Activated naive CD8-positive, alpha-beta T cell treated with anti-CD3 and anti-CD28 coated beads, Interleukin-2, amount 50 U/mL, for 16 hours (primary cell): ENCODE measurements around the gene FN3KRP.

Experiments
- DNase-seq: peaks from one replicate; pipeline ENCODE4 v3.0.0-alpha.2; 2020; ENCODE audit warnings: low read depth, low spot score

FN3KRP gene

DNA sequence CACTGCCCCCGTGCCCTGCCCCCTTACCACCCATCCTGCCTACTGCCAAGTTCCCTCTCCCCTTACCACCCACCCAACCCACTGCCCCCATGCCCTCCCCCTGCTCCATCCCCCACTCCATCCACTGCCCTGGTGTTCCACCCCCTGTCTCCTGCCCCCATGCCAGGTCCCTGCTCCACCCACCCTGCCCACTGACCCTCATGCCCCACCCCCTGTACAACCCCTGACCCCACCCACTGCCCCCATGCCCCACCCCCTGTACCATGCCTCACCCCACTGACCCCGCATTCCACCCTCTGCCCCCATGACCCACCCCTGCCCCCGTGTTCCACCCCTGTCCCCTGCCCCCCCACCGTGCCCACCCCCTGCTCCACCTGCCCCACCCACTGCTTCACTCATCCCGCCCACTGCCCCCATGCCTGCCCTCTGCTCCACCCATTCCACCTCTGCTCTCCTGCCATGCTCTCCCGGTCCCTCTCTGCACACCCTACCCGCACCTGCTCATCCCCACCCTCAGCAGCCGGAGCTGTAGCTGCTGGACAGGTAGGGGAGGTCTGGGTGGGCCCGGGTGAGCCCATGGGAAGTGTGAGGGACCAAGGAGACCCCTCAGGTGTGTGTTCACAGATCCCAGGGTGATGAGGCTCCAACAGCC, 7.4 kb upstream of the FN3KRP start:
- DNase-seq, result no peak

DNA sequence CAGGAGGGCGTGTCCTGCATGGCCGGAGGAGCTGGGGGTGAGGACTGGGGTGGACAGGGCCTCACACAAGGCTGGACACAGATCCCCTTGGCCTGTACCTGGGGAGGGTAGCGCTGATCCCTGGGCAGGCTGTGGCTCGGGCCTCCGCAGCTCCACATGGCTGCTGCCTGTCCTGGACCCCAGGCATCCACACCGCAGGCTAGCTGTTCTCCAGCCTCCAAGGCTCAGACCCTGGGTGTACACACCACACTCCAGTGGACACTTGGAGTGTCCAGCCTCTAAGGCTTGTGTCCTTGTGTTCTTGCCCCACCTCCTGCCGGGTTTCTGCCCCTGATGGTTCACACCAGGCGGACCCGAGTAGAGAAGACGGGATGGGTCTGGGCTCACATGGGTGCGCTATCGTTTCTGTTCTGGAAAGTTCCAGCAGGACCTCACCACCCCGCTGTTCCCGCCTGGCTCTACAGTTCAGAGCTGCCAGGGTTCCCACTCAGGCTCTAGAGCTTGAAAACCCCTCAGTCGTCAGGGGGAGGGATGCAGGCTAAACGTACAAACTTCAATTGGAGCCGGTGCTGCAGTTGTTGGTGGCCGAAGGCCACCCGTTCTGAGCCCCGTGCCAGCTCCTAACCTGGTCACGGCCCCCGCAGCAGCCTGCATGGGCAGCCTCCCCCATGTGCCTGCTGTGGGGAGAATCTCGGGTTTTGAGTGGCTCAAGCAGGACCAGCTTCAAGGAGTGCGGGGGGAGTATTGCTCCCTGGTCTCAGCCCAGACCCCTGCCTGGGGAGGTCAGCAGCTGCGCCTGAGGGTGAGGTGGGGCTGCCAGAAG, 6.6 kb upstream of the FN3KRP start:
- no peak for DNase-seq

DNA sequence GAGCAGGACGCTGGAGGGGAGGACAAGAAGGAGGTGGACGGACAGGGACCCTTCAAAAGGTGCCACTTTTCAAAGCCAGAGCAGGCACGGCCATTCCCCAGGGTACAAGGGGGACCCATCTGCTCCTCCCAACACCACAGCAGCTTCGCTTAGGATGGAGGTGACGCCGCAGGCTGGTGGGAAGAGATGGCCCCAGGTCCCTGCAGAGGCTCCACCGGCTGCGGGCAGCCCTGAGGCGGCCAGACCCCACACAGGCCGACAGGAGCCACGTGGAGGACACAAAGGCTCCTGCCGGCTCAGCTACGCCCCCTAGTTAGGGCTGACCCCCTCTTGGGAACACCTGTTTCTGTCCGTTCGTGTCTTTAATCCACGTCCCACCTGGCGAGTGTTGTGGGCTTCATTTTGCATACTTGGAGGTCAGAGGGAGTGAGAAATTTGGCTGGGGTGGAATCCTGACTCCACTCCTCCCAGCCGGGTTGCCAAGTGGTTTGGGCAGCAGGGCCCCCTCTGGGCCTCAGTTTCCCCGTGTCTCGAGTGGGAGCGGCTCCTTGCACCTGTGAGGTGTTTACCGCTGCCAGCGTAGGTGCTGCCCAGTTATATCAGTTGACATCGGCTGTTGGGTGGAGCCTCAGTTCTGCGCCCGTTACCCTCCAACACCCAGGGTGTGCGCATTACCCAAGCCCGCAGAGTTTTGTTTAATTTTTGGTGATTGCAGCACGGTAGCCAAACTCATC, 5.8 kb upstream of the FN3KRP start:
- no peak for DNase-seq

DNA sequence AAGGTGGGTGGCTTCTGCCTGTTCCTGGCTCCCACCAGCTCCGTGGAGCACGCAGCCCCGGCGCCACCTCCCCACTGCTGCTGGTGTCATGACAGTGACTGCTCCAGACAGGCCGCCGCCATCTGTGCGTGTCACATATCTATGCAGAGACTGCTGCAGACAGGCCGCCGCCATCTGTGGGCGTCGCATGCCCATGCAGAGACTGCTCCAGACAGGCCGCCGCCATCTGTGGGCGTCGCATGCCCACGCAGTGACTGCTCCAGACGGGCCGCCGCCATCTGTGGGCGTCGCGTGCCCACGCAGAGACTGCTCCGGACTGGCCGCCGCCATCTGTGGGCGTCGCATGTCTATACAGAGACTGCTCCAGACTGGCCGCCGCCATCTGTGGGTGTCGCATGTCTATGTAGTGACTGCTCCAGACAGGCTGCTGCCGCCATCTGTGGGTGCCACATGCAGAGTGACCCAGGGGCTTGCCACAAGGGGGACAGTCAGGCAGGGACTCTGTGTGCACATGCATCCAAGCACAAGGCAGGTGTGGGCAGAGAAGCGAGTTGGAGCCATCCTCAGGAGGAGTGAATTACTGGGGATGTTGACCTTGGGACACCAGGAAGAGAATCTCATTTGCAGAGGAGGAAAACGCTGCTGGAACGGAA, 3.3 kb upstream of the FN3KRP start:
- no peak for DNase-seq

DNA sequence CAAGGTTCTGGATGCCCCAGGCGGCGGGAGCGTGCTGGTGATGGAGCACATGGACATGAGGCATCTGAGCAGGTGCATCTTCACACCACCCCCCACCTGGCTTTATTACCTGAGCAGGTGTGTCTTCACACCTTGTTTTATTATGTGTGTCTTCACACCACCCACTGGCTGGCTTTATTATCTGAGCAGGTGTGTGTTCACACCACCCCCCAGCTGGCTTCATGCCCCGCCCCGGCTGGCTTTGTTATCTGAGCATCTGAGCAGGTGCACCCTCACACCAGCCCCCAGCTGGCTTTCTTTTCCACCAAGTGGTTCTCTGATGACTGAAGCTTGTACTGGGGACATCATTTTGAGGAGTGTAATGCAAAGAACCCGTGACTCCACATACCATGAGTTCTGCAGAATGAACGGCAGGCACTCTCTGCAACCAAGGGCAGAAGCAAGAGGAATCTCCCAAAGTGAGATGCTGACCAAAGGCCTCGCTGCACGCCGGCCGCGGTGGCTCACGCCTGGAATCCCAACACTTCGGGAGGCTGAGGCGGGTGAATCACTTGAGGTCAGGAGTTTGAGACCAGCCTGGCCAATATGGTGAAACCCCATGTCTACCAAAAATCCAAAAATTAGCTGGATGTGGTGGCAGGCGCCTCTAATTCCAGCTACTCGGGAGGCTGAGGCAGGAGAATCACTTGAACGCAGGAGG, 2.6 kb downstream of the FN3KRP start:
- no peak for DNase-seq

DNA sequence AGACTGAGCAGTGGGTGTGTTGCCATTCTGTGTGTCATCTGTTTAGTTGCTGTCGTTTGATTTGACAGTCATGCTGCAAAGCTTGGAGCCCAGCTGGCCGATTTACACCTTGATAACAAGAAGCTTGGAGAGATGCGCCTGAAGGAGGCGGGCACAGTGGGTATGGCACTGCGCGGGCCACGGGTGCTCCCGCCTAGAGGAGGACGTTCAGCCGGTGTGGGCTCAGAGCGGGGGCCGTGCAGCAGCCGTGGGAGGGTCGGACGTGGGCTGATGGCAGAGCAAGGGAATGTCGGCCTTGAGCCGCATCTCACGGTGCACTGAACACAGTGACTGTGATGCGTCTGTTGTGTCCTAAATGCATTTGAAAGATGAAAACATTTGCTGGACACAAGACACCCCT, 3.7 kb downstream of the FN3KRP start:
- no peak for DNase-seq

DNA sequence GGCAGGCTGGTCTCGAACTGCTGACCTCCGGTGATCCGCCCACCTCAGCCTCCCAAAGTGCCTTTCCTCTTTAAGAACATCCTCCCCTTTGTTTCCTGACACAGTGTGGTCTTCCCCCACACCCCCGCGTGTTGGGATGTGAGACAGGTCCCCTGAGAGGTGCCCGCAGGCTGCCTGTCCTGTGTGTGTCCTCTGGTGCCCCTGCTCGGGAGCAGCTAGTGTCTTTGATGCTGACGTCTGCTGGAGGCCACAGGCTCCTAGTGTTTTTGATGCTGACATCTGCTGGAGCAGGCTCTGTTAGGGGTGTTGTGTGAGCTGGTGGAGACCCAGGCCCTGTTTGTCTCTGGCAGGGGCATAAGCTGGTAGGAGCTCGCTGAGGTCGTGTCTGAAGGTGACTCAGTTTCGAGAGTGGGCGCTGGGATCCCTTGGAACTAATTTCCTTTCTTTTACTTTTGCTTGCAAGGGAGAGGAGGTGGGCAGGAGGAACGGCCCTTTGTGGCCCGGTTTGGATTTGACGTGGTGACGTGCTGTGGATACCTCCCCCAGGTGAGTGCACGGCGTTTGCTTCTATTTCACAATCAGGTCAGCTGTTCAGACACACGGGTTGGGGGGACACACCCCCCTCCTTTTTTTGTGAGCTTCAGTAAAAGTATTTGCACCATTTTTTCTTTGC, 6.0 kb downstream of the FN3KRP start:
- no peak for DNase-seq

DNA sequence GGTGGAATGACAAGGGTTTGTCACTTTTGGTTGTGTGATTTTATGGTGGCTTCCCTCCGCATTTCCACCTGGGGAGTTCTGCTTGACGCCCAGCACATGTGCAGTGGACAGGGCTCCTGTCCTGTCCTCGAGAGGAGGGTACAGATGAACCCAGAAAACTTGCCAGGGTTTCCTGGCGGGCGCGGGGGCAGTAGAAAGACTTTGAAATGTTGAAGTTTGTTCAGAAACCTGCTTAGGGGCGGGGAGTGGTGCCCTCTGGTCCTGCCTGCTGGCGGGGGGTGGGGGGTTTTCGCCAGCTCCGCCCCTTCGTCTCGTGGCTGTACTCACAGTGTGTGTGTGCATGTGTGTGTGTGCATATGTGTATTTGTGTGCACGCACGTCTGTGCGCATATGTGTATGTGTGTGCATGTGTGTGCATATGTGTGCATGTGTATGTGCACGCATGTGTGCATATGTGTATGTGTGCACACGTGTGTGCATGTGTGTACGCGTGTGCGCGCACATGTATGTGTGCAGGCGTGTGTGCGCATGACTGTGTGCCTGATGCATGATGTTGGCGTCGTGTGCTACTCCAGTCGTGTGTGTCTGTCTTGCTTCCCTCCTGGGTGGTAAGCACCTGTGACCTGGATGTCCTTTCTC, 6.8 kb downstream of the FN3KRP start:
- DNase-seq, result no peak

DNA sequence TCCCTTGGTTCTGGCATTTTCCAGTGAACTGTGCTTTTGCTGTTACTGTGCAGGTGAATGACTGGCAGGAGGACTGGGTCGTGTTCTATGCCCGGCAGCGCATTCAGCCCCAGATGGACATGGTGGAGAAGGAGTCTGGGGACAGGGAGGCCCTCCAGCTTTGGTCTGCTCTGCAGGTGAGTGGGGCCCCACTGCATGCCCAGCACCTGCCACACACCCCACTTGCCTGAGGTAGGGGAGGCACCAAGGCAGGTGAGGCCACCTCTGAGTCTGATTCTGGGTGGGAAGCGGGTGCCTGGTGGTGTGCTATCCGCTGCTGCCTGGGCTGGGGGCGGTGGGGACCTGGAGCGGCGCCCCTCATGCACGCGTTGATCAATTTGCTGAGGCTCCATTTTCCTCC, 9.9 kb downstream of the FN3KRP start:
- DNase-seq, result no peak

DNA sequence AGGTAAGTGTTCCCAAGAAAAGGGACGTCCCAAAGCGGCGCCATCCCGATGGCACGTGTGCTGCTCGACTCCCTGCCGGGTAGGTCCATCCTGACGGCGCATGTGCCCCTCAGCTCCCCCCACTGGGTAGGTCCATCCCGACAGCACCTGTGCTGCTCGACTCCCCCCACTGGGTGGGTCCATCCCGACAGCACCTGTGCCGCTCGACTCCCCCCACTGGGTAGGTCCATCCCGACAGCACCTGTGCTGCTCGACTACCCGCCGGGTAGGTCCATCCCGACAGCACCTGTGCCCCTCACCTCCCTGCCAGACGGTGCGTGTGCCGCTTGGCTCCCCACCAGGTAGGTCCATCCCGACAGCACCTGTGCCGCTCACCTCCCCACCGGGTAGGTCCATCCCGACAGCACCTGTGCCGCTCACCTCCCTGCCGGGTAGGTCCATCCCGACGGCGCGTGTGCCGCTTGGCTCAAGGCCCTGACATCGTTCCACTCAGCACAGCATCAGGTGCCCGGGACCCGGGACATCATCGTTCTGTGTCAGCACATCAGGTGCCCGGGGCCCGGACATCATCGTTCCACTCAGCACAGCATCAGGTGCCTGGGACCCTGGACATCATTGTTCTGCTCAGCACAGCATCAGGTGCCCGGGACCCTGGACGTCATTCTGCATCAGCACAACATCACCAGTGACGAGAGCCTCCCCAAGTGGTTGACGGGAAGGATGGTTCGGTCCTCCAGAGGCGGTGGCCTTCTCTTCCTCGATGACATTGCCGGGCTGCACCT, 13.2 kb downstream of the FN3KRP start:
- no peak for DNase-seq

DNA sequence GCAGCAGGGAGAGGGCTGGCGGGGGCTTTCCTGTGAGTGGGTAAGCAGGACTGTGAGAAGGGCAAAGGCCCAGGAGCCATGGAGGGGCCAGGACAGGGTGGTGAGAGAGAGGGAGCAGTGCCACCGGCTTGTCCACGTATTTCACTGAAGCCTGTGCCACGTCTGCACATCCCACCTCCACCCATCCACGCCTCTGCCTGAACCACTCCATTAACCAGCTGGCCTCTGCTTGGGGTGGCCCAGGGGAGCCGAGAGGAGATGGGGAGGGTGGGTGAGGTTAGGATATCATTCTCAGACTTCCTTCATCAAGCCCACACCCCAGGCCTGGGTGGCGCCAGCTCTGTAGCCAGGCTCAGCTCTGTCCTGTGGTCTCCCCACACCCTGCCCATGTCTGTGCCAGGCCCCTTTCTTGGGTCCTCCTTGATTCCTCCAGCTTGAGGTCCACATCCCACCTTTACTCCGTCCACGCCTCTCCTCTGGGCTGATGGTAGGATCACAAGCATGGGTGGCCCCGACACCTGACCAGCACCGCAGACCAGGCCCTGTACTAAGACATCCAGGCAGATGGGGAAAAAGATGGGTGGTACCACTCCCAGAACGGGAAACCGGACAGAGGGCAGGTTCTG, 15.7 kb downstream of the FN3KRP start:
- DNase-seq, result no peak

DNA sequence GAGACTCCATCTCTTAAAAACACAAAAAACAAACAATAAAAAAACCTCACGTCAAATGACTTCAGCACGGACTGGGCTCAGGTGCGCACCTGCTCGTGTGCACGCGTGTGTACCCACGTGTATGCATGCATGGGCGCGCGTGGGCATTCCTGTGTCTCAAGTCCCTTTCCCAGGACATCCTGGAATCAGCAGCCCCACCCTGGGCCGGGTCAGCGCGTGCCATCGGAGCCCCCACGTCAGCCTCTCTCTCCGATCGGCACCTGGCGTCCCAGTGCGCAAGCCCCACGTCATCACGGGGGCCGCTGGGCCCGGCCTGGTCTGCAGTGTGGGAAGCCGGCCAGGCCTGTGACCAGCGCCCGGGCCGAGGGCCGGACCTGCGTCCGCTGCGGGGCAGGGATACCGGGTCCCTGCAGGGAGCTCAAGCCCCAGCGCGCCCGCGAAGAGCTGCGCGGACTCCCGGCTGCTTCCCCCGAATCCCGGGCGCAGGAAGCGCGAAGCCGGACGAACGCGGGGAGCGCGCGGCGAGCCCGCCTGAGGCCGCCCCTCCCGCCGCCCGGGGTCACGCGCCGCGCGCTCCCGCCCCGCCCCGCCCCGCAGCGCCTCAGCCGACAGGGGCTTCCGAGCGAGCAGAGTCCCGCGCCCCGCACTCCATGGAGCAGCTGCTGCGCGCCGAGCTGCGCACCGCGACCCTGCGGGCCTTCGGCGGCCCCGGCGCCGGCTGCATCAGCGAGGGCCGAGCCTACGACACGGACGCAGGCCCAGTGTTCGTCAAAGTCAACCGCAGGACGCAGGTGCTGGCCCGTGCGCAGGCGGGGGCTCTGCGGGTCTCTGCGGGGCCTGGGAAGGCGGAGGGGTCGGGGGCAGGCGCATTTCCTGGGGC, 18.7 kb downstream of the FN3KRP start, which contains the start of gene FN3K:
Gene FN3K (plus strand): TSS at position 629 of the 880 bp plus-strand sequence. CDS start 22 bp downstream, at position 651.
- DNase-seq, result no peak

DNA sequence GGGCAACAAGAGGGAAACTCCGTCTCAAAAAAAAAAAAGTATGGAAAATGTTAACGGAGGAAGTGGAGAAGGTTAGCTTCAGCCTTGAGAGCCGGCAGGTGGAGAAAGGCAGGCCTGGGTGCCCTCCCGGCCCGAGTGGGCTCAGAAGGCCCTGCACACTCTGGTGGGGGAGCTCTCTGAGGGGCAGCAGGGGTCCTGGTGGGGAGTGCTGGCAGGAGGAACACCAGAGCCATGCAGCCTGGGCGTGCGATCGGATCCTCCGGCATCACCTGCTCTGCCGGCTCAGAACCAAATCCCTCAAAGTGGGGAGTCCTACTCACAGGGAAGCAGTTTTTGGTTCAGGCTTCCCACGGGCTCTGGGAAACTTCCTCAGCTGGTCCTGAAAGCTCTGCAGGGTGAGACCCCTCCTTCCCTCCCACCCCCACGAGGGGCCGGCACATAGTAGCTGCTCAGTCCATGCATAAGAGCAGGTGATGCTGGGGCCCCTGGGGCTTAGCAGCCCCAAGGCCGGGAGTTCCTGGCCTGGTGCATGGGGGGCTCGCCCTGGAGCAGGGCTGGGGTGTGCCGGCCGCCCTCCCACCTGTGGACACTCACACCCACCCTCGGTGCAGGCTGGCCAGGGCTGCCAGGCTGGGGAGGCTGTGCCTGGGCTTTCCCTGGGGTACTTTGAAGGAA, 20.1 kb downstream of the FN3KRP start:
- no peak for DNase-seq

DNA sequence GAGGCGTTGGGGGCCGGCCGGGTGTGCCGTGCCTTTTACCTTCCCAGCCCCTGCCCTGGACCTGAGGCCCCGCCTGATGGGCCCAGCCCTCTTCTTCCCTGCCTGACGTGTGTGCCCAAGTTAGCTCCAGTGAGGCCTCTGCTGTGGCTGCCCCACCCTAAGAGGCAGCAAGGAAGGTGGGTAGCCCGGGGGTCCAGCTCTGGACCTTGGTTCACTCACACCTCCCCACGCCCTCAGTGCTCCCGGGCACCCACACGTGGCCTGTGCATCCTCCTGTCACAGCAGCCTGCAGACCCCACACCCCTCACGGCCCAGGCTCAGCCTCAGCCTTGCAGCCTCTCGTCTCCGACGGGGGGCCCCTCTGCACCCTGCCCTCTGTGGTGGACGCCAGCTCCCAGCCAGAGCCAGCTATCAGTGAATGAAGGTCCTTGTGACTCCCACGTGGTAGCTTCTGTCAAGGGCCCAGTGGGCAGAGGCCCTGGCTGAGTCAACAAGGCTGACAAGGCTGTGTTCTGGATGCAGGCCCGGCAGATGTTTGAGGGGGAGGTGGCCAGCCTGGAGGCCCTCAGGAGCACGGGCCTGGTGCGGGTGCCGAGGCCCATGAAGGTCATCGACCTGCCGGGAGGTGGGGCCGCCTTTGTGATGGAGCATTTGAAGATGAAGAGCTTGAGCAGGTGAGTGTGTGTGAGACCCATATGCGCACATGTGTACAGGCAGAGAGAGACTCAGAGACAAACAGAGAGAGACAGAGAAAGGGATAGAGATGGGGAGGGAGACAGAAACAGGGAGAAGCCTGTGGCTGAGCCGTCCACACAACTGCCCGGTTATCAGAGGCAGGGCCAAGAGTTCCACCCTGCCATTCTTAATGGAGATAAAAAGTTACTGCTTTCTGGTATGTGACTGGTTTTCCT, 21.7 kb downstream of the FN3KRP start:
- DNase-seq, result no peak

DNA sequence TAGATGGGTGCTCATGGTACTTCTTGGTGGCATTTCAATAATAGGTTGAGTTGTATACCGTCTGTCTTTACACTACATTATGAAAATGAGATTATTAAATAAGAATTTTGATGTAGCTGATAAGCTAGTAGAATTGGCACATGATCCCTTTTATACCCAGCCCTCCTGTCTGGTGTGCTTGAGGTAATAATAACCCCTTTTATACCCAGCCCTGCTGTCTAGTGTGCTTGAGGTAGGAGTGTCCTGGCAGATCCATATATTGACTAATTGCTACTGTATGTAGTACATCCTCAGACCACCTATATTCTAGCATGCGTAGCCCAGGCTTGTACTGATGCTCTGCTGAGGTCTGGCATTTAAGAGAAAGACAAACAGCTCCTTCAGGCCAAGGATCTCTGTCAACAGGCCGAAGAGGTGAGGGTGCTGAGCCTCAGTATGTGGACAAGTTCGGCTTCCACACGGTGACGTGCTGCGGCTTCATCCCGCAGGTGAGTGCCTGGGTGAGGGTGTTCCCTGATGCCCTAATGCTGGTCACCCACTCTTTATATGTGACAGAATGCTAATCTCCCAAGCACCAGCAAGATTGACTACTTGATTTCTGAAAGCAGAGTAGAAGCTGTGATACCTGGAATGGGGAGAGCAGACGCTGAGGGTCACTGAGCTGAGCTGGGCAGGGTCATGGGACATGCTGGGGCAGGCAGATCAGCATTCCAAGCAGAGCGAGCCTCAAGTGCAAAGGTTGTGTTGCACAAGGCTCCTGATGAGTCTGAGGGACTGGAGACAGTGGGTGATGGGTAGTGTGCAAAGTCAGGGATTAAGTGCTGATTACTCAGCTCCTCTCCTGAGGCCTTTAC, 24.6 kb downstream of the FN3KRP start:
- DNase-seq, result no peak
